Colonic mucosa (tissue), 4 donors: ENCODE results near the gene ZNF143. TPM values are rescaled to one million over a fixed set of nuclear protein-coding genes. Genes with fewer than 3 reads are reported as not detected.
A peak's percentile ranks its signal among the peaks of the same experiment; 100 is the strongest.

Experiments used
- DNase-seq: peaks from one replicate; pipeline ENCODE4 v3.0.0-alpha.2; 2020
- H3K27ac ChIP-seq: fragments of 200-600 bp; one replicate; pipeline ENCODE4 v1.8.0; 2021
- H3K27me3 ChIP-seq: fragments of 200-600 bp; one replicate; pipeline ENCODE4 v1.8.0; 2021
- H3K36me3 ChIP-seq: fragments of 200-600 bp; one replicate; pipeline ENCODE4 v1.8.0; 2021
- H3K4me1 ChIP-seq: fragments of 200-600 bp; one replicate; pipeline ENCODE4 v1.8.0; 2021; ENCODE audit warnings: mild to moderate bottlenecking
- H3K4me3 ChIP-seq: fragments of 200-600 bp; one replicate; pipeline ENCODE4 v1.8.0; 2021
- H3K9ac ChIP-seq, 2 donors: one replicate each; pipeline ENCODE4 v1.7.0; 2013; ENCODE audit warnings: control low read depth in 2 of 2, low read depth in 2 of 2, low read length in 2 of 2
- H3K9me3 ChIP-seq: fragments of 200-600 bp; one replicate; pipeline ENCODE4 v1.8.0; 2021
- intact Hi-C: fragments of 100-400 bp; cut with DNase I; formaldehyde crosslinking; loops from one replicate; pipeline ENCODE4 v1.14.1; 2022
- total RNA-seq, 2 donors: library from RNA; stranded (reverse); fragmentation: NEBNext Ultra II Directional in 1 of 2; extraction: Animal tissue kit (Norgen Biotek cat#: 25700) in 1 of 2; gene quantifications; one replicate each; pipeline ENCODE4 v1.2.1, GENCODE V29; 2021
- TF ChIP-seq, protein P1 (sequence below): fragments of 200-600 bp; IDR thresholded peaks from one replicate; pipeline ENCODE4 v1.8.0; 2022; ENCODE audit warnings: antibody characterized with exemption, mild to moderate bottlenecking
- donor health status: healthy.
- donor health status: DM: no; HTN: no; CAD: no.
- donor health status: DM: no; HTN: no; CAD: no.

ZNF143 gene
- total RNA-seq, 2 donors from 2014 or later = 18.0 to 22.2 TPM

DNA sequence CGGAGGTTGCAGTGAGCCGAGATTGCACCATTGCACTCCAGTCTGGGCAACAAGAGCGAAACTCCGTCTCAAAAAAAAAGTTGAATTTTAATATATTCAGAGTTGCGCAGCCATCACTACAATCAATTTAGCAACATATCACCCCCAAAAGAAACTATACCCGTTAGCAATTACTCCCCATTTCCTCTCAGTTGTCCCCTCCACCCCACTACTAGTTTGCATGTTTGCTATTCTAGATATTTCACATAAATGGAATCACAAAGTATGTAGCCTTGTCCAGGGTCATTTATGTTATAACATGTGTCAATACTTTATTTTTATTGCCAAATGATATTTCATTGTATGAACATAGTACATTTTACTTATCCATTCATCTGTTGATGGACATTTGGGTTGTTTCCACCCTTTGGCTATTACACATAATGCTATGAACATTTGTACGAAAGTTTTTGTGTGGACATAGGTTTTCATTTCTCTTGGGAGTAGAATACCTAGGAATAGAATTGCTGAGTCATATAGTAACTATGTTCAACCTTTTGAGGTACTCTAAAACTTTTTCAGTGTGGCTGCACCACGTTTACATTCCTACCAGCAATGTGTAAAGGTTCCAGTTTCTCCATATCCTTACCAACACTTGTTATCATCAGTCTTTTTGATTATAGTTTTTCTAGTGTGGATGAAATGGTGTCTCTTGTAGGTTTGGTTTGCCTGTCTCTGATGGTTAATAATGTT lies 2.2 kb downstream of the ZNF143 start:
- Histone ChIP-seq H3K9me3 (no peaks in the 10 kb centered on the region), H3K9ac (no peak overlapping the region), H3K36me3 (no peaks in the 10 kb centered on the region), H3K4me1 (peaks cover 5% of the 10 kb centered on the region), H3K27ac (no peak overlapping the region), H3K27me3 (no peaks in the 10 kb centered on the region), H3K4me3 (peak overlapping the region; percentile 50)
- TF ChIP-seq, protein P1, sequence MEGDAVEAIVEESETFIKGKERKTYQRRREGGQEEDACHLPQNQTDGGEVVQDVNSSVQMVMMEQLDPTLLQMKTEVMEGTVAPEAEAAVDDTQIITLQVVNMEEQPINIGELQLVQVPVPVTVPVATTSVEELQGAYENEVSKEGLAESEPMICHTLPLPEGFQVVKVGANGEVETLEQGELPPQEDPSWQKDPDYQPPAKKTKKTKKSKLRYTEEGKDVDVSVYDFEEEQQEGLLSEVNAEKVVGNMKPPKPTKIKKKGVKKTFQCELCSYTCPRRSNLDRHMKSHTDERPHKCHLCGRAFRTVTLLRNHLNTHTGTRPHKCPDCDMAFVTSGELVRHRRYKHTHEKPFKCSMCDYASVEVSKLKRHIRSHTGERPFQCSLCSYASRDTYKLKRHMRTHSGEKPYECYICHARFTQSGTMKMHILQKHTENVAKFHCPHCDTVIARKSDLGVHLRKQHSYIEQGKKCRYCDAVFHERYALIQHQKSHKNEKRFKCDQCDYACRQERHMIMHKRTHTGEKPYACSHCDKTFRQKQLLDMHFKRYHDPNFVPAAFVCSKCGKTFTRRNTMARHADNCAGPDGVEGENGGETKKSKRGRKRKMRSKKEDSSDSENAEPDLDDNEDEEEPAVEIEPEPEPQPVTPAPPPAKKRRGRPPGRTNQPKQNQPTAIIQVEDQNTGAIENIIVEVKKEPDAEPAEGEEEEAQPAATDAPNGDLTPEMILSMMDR = no peak
- no peak for DNase-seq
- intact Hi-C loops = no loop called here

DNA sequence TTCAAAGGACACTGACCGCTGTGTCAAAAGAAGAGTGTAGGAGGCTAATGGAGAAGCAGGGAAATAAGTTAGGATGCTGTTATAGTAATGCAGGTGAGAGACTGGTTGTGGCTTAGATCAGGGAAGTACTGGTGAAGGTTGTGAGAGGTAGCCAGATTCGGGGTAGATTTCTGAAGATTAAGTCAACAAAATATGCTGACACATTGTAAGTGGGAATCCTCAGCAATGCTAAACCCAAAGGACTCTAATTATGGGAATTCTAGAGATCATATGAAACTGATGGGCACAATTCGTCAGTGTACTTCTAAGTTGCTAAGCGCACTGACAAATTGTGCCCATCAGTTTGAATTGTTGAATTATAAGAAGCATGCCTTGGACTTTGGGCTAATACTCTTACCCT lies 10.0 kb downstream of the ZNF143 start:
- no peak overlapping the region for H3K4me3 ChIP-seq
- no peak for DNase-seq
- H3K9me3 ChIP-seq = no peaks in the 10 kb centered on the region
- H3K36me3 ChIP-seq = peaks cover 6% of the 10 kb centered on the region
- intact Hi-C loops = no loop called here
- H3K27ac ChIP-seq = no peak overlapping the region
- TF ChIP-seq, protein P1 = no peak
- no peak overlapping the region for H3K9ac ChIP-seq
- no peaks in the 10 kb centered on the region for H3K4me1 ChIP-seq
- no peaks in the 10 kb centered on the region for H3K27me3 ChIP-seq

DNA sequence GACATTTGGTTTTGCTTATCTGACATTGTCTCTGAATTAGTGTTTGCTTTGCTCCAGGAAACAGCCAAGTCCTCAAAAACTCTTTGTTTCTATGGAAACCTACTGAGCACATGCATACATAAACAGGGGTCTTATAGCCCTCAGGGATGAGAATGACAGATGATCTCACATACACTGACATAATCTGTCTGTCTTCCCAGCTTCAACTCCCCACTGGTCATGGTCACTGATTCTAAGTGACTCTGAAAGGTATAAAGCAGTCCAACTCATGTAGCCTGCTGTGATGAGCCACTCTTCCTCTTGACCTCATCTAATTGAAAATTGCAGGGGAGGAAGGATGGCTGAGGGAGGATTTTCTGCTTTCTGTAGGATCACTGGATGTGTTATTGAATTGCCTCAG lies 12.6 kb downstream of the ZNF143 start:
- Histone ChIP-seq H3K27me3 (no peaks in the 10 kb centered on the region), H3K4me1 (no peaks in the 10 kb centered on the region), H3K4me3 (no peak overlapping the region), H3K27ac (no peak overlapping the region), H3K9me3 (no peaks in the 10 kb centered on the region), H3K9ac (no peak overlapping the region), H3K36me3 (peaks cover 6% of the 10 kb centered on the region)
- no peak for DNase-seq
- TF ChIP-seq, protein P1 = no peak
- intact Hi-C loops = no loop called here

DNA sequence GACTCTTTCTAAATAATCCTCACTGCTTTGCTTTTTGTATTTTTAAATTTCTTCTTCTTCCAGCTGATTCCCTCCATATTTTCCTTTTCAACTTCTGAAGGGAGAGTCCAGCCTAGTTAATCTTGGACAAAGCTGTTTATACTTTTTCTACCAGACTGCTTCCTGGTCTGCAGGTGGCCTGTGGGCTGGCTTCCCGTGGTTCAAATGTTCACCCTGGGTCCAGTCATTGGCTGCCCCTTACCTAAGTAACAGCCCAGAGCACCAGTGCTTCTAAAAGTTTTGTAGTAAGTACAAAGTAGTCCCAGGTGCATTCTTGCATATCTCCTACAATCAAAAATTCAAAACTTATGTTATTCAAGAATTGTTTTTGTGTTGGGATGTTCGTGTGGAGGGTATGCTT lies 19.1 kb downstream of the ZNF143 start:
- Histone ChIP-seq H3K9me3 (no peaks in the 10 kb centered on the region), H3K36me3 (no peaks in the 10 kb centered on the region), H3K27me3 (no peaks in the 10 kb centered on the region), H3K9ac (no peak overlapping the region), H3K27ac (no peak overlapping the region), H3K4me1 (no peaks in the 10 kb centered on the region), H3K4me3 (no peak overlapping the region)
- DNase-seq = no peak
- TF ChIP-seq, protein P1 = no peak
- intact Hi-C loops = no loop called here

GRCh38 chr11:9489080-9489765 lies 28.4 kb downstream of the ZNF143 start:
- intact Hi-C loops = no loop called here
- no peak overlapping the region for H3K27ac ChIP-seq
- H3K9me3 ChIP-seq = no peaks in the 10 kb centered on the region
- no peak for DNase-seq
- no peak overlapping the region for H3K9ac ChIP-seq
- peaks cover 5% of the 10 kb centered on the region for H3K36me3 ChIP-seq
- no peak overlapping the region for H3K4me3 ChIP-seq
- H3K4me1 ChIP-seq = no peaks in the 10 kb centered on the region
- H3K27me3 ChIP-seq = no peaks in the 10 kb centered on the region
- TF ChIP-seq, protein P1 = no peak
